ENCODE measurements around the gene NXT1.

DNA sequence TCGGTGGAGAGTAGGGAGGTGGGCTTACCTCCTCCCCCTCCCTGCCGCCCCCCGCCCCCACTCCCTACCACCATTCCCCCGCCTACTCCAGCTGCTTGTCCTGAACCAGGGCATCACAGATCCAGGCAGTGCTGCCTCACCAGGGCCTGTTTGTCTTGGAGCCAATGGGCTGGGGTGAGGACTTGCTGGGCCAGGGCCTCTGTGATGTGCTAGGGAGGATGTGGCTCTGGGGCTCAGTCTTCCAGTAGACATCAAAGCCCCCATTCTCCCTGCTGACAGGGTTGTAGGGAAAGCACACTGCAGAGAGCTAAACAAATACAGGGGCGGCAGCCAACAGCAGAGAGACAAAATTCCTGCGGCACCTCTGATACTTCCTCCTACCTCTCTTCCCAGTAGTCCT lies 48.2 kb upstream of the NXT1 start:
- TF ChIP-seq, protein P1, sequence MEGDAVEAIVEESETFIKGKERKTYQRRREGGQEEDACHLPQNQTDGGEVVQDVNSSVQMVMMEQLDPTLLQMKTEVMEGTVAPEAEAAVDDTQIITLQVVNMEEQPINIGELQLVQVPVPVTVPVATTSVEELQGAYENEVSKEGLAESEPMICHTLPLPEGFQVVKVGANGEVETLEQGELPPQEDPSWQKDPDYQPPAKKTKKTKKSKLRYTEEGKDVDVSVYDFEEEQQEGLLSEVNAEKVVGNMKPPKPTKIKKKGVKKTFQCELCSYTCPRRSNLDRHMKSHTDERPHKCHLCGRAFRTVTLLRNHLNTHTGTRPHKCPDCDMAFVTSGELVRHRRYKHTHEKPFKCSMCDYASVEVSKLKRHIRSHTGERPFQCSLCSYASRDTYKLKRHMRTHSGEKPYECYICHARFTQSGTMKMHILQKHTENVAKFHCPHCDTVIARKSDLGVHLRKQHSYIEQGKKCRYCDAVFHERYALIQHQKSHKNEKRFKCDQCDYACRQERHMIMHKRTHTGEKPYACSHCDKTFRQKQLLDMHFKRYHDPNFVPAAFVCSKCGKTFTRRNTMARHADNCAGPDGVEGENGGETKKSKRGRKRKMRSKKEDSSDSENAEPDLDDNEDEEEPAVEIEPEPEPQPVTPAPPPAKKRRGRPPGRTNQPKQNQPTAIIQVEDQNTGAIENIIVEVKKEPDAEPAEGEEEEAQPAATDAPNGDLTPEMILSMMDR (conservative IDR thresholded peaks at IDR 0.05) = no peak
- TF ChIP-seq ZFX (IDR thresholded peaks at IDR 0.05) = no peak

Data from C4-2B (cell line).